Stimulated activated naive CD4-positive, alpha-beta T cell (primary cell): Measurements from ENCODE around the gene ZNF845.
A peak's percentile ranks its signal among the peaks of the same experiment; 100 is the strongest.
"Not testable (repeated sequence)": the region's sequence is repeated elsewhere in the genome, so short reads cannot be mapped to it uniquely, and the experiment has no call there.

Source experiments
- DNase-seq, 6 experiments: peaks; one replicate each; lab custom pipeline; 2025; lab: John Stamatoyannopoulos, UW

The ZNF845 gene

GRCh38 chr19:53381376-53381775 is 47.8 kb downstream of the ZNF845 start:
- DNase-seq: no peak

- no peak for DNase-seq
Observed at GRCh38 chr19:53388168-53388567, 54.6 kb downstream of the ZNF845 start.

- no peak for DNase-seq
Observed at GRCh38 chr19:53388904-53389303, 55.4 kb downstream of the ZNF845 start.

GRCh38 chr19:53389571-53389970 is 56.0 kb downstream of the ZNF845 start:
- no peak for DNase-seq

GRCh38 chr19:53389978-53390377 is 56.4 kb downstream of the ZNF845 start:
- DNase-seq: no peak

GRCh38 chr19:53394522-53394973 is 61.0 kb downstream of the ZNF845 start:
- no peak for DNase-seq

- peak; percentile 90 to 98 (median 94) for DNase-seq
Observed at GRCh38 chr19:53394974-53395839, 61.7 kb downstream of the ZNF845 start, which contains the start of gene ZNF765. ZNF765 (plus strand) TSS chr19:53395149; CDS start chr19:53398016, 2,867 bp downstream.

- DNase-seq: not testable (repeated sequence)
Observed at GRCh38 chr19:53395840-53396524, 62.4 kb downstream of the ZNF845 start.

- no peak for DNase-seq
Observed at GRCh38 chr19:53396525-53396868, 62.9 kb downstream of the ZNF845 start.

GRCh38 chr19:53397918-53398317 is 64.4 kb downstream of the ZNF845 start:
- DNase-seq: not testable (repeated sequence)
